ENCODE results near the gene CCR9. TPM values are rescaled to one million over a fixed set of nuclear protein-coding genes. Genes with fewer than 3 reads are reported as not detected.

Gene CCR9
- total RNA-seq, 1 experiment from 2014 or later: not detected

DNA sequence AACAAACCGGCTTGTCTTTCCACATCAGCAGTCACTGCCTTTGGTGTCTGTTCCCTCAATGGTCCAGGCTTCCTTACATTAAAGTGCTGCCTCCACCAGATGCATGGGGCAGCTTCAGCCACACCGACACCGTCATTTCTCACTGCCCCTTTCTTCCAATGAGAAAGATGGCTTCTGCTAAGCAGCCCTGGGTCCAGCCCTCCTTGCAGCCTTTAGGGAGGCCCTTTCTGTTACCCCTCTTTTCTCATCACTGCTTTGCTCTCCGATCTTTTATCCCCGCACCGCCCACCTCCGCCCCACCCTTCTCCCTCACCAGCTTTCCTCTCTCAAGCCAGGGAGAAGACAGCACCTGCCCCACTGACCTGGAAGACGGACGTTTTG is 28.7 kb downstream of the CCR9 start:
- no peaks in the 10 kb centered on the region for H3K27me3 ChIP-seq (replicated peaks; ENCODE audit: insufficient read depth, low read depth, low read length, poor library complexity)
- intact Hi-C loops (cut with micrococcal nuclease; ENCODE audit: unreplicated experiment): no loop called here
- H3K4me1 ChIP-seq (ENCODE audit: insufficient read depth, low read length, poor library complexity, severe bottlenecking): no peaks in the 10 kb centered on the region
- no peak overlapping the region for H3K27ac ChIP-seq (ENCODE audit: low read depth, low read length, poor library complexity, severe bottlenecking)
- BruUV-seq (replicated peaks): no TSS peak
- H3K9me3 ChIP-seq (ENCODE audit: low read depth, low read length, poor library complexity, severe bottlenecking): no peaks in the 10 kb centered on the region
- no peak for TF ChIP-seq CTCF (conservative IDR thresholded peaks at IDR 0.05; ENCODE audit: low read depth, low read length)
- H3K4me3 ChIP-seq (ENCODE audit: low read depth, low read length, poor library complexity, severe bottlenecking): no peak overlapping the region
- DNase-seq (ENCODE audit: low spot score): no peak
- POLR2A ChIA-PET (ENCODE audit: low non-redundant PET): no interaction called here
- CTCF ChIA-PET: no interaction called here
- H3K36me3 ChIP-seq (ENCODE audit: insufficient read depth, low read length, poor library complexity, severe bottlenecking): no peaks in the 10 kb centered on the region

GRCh38 chr3:45915518-45916231 is 29.3 kb downstream of the CCR9 start:
- Histone ChIP-seq H3K27ac (ENCODE audit: low read depth, low read length, poor library complexity, severe bottlenecking) (no peak overlapping the region), H3K9me3 (ENCODE audit: low read depth, low read length, poor library complexity, severe bottlenecking) (no peaks in the 10 kb centered on the region), H3K4me3 (ENCODE audit: low read depth, low read length, poor library complexity, severe bottlenecking) (no peak overlapping the region), H3K36me3 (ENCODE audit: insufficient read depth, low read length, poor library complexity, severe bottlenecking) (no peaks in the 10 kb centered on the region), H3K4me1 (ENCODE audit: insufficient read depth, low read length, poor library complexity, severe bottlenecking) (no peaks in the 10 kb centered on the region), H3K27me3 (replicated peaks; ENCODE audit: insufficient read depth, low read depth, low read length, poor library complexity) (no peaks in the 10 kb centered on the region)
- TF ChIP-seq EZH2 (IDR thresholded peaks at IDR 0.05; ENCODE audit: borderline replicate concordance, low read depth, low read length, poor library complexity, severe bottlenecking): no peak
- TF ChIP-seq CTCF (conservative IDR thresholded peaks at IDR 0.05; ENCODE audit: low read depth, low read length): no peak
- ChIA-PET POLR2A (ENCODE audit: low non-redundant PET) (no interaction called here), CTCF (no interaction called here)
- BruUV-seq (replicated peaks): no TSS peak
- DNase-seq (ENCODE audit: low spot score): peak; percentile 1
- intact Hi-C loops (cut with micrococcal nuclease; ENCODE audit: unreplicated experiment): no loop called here

- TF ChIP-seq EZH2 (IDR thresholded peaks at IDR 0.05; ENCODE audit: borderline replicate concordance, low read depth, low read length, poor library complexity, severe bottlenecking) (no peak), CTCF (conservative IDR thresholded peaks at IDR 0.05; ENCODE audit: low read depth, low read length) (no peak)
- Histone ChIP-seq H3K9me3 (ENCODE audit: low read depth, low read length, poor library complexity, severe bottlenecking) (no peaks in the 10 kb centered on the region), H3K27ac (ENCODE audit: low read depth, low read length, poor library complexity, severe bottlenecking) (no peak overlapping the region), H3K4me3 (ENCODE audit: low read depth, low read length, poor library complexity, severe bottlenecking) (no peak overlapping the region), H3K36me3 (ENCODE audit: insufficient read depth, low read length, poor library complexity, severe bottlenecking) (no peaks in the 10 kb centered on the region), H3K4me1 (ENCODE audit: insufficient read depth, low read length, poor library complexity, severe bottlenecking) (no peaks in the 10 kb centered on the region), H3K27me3 (replicated peaks; ENCODE audit: insufficient read depth, low read depth, low read length, poor library complexity) (no peaks in the 10 kb centered on the region)
- ChIA-PET CTCF (no interaction called here), POLR2A (ENCODE audit: low non-redundant PET) (no interaction called here)
- no TSS peak for BruUV-seq (replicated peaks)
- intact Hi-C loops (cut with micrococcal nuclease; ENCODE audit: unreplicated experiment): no loop called here
- no peak for DNase-seq (ENCODE audit: low spot score)
Observed at GRCh38 chr3:45917146-45917898, 31.0 kb downstream of the CCR9 start.

Measured in A673 (cell line).